Midbrain (tissue), 1 donor: Measurements from ENCODE around the gene EML2.
"Not testable (repeated sequence)": the region's sequence is repeated elsewhere in the genome, so short reads cannot be mapped to it uniquely, and the experiment has no call there.

Source experiments
- DNase-seq: peaks from one replicate; lab custom pipeline; 2025; lab: John Stamatoyannopoulos, UW

EML2 gene

GRCh38 chr19:45646345-45646698 is 7.1 kb upstream of the EML2 start:
- DNase-seq, result no peak

- peak; percentile 94 for DNase-seq
These were observed 6.6 kb upstream of the EML2 start for GRCh38 chr19:45645631-45646344.

- peak; percentile 96 for DNase-seq
These were observed 6.0 kb upstream of the EML2 start for GRCh38 chr19:45645068-45645630.

- peak; percentile 47 for DNase-seq
These were observed 5.0 kb upstream of the EML2 start for GRCh38 chr19:45643927-45644771.

GRCh38 chr19:45643024-45643926 is 4.1 kb upstream of the EML2 start:
- DNase-seq, result peak; percentile 92

GRCh38 chr19:45641274-45642105 is 2.3 kb upstream of the EML2 start:
- no peak for DNase-seq

GRCh38 chr19:45640849-45641273 is 1.7 kb upstream of the EML2 start:
- DNase-seq, result no peak

- DNase-seq, result no peak
These were observed 1.1 kb downstream of the EML2 start for GRCh38 chr19:45637890-45638667.

- no peak for DNase-seq
These were observed 2.3 kb downstream of the EML2 start for GRCh38 chr19:45636902-45637301.

GRCh38 chr19:45636275-45636674 is 2.9 kb downstream of the EML2 start:
- DNase-seq, result no peak

GRCh38 chr19:45632468-45633196 is 6.6 kb downstream of the EML2 start:
- DNase-seq, result no peak

- no peak for DNase-seq
These were observed 8.7 kb downstream of the EML2 start for GRCh38 chr19:45630463-45630862.

- DNase-seq, result no peak
These were observed 9.5 kb downstream of the EML2 start for GRCh38 chr19:45629704-45630103.

- not testable (repeated sequence) for DNase-seq
These were observed 11.0 kb downstream of the EML2 start for GRCh38 chr19:45628219-45628618.

- no peak for DNase-seq
These were observed 15.2 kb downstream of the EML2 start for GRCh38 chr19:45623984-45624383.

GRCh38 chr19:45621976-45622503 is 17.2 kb downstream of the EML2 start:
- no peak for DNase-seq

- DNase-seq, result no peak
These were observed 17.8 kb downstream of the EML2 start for GRCh38 chr19:45621389-45621788.

GRCh38 chr19:45616704-45617017 is 22.5 kb downstream of the EML2 start:
- no peak for DNase-seq
